IgD-negative memory B cell (primary cell): ENCODE measurements around the gene KNOP1. TPM values are rescaled to one million over a fixed set of nuclear protein-coding genes. Genes with fewer than 3 reads are reported as not detected.

ENCODE experiments used
- H3K27ac Mint-ChIP-seq, 3 donors: one replicate each; pipeline ENCODE4 v1.8.0; 2020 to 2022; ENCODE audit warnings: mild to moderate bottlenecking in 3 of 3, mixed read lengths in 3 of 3, moderate library complexity in 1 of 3
- H3K27me3 Mint-ChIP-seq: one replicate; pipeline ENCODE4 v1.8.0; 2021; ENCODE audit warnings: mixed read lengths
- H3K36me3 Mint-ChIP-seq: one replicate; pipeline ENCODE4 v1.8.0; 2020; ENCODE audit warnings: mild to moderate bottlenecking, mixed read lengths
- H3K4me1 Mint-ChIP-seq, 3 donors: one replicate each; pipeline ENCODE4 v1.8.0; 2020 to 2022; ENCODE audit warnings: mixed read lengths in 3 of 3, mild to moderate bottlenecking in 1 of 3
- H3K4me3 Mint-ChIP-seq, 4 donors: one replicate each; pipeline ENCODE4 v1.8.0; 2020 to 2022; ENCODE audit warnings: mild to moderate bottlenecking in 4 of 4, mixed read lengths in 4 of 4, moderate library complexity in 3 of 4
- H3K9me3 Mint-ChIP-seq, 3 donors: one replicate each; pipeline ENCODE4 v1.8.0; 2020 to 2021; ENCODE audit warnings: mixed read lengths in 3 of 3, mild to moderate bottlenecking in 1 of 3
- polyA plus RNA-seq: library from polyadenylated mRNA; unstranded; fragments of 300-500 nt; fragmentation: Illumina TruSeq; gene quantifications from one replicate; pipeline ENCODE4 v1.2.3, GENCODE V29; 2021

KNOP1 gene
- 12.6 TPM for polyA plus RNA-seq

- peaks cover 0 to 3% (median 1%) of the 10 kb centered on the region in 3 donors for H3K9me3 Mint-ChIP-seq
- H3K4me3 Mint-ChIP-seq: peak within 1 kb of the TSS; percentile 90 to 97 (median 96)
- peak within 1 kb of the TSS; percentile 79 to 86 (median 84) for H3K27ac Mint-ChIP-seq
- no peaks in the 10 kb centered on the region for H3K27me3 Mint-ChIP-seq
- H3K36me3 Mint-ChIP-seq: peaks cover 10% of the 10 kb centered on the region
- H3K4me1 Mint-ChIP-seq: peaks cover 14 to 27% (median 16%) of the 10 kb centered on the region in 3 donors
Observed at GRCh38 chr16:19717741-19718623, at the start of gene KNOP1, which contains the start of gene IQCK. Gene KNOP1 (minus strand): TSS chr16:19718227. CDS start chr16:19715035, 3,192 bp downstream. Gene IQCK (plus strand): TSS chr16:19718271. CDS start chr16:19718307, 36 bp downstream.

GRCh38 chr16:19767497-19767896 is 49.5 kb upstream of the KNOP1 start:
- H3K9me3 Mint-ChIP-seq: peaks cover 5 to 9% (median 6%) of the 10 kb centered on the region in 3 donors
- no peaks in the 10 kb centered on the region for H3K4me1 Mint-ChIP-seq
- peaks cover 5% of the 10 kb centered on the region for H3K36me3 Mint-ChIP-seq
- no peaks in the 10 kb centered on the region for H3K27me3 Mint-ChIP-seq
- no peak overlapping the region for H3K27ac Mint-ChIP-seq
- no peak overlapping the region for H3K4me3 Mint-ChIP-seq

- peaks cover 5% of the 10 kb centered on the region for H3K36me3 Mint-ChIP-seq
- H3K4me1 Mint-ChIP-seq: no peaks in the 10 kb centered on the region
- H3K27me3 Mint-ChIP-seq: no peaks in the 10 kb centered on the region
Observed at GRCh38 chr16:19766988-19767387, 49.0 kb upstream of the KNOP1 start.

GRCh38 chr16:19766554-19766884 is 48.5 kb upstream of the KNOP1 start:
- Mint-ChIP-seq H3K36me3 (peaks cover 5% of the 10 kb centered on the region), H3K27ac (no peak overlapping the region), H3K4me3 (no peak overlapping the region), H3K27me3 (no peaks in the 10 kb centered on the region), H3K9me3 (peaks cover 5 to 9% (median 6%) of the 10 kb centered on the region in 3 donors), H3K4me1 (no peaks in the 10 kb centered on the region)

More at GRCh38 chr16:19766988-19767387, 49.0 kb upstream of the KNOP1 start:
- no peak overlapping the region for H3K4me3 Mint-ChIP-seq
- no peak overlapping the region for H3K27ac Mint-ChIP-seq
- peaks cover 5 to 9% (median 6%) of the 10 kb centered on the region in 3 donors for H3K9me3 Mint-ChIP-seq

GRCh38 chr16:19765860-19766553 is 48.0 kb upstream of the KNOP1 start:
- Mint-ChIP-seq H3K27ac (no peak overlapping the region), H3K36me3 (peaks cover 5% of the 10 kb centered on the region), H3K27me3 (no peaks in the 10 kb centered on the region), H3K4me3 (no peak overlapping the region), H3K9me3 (peaks cover 5 to 9% (median 6%) of the 10 kb centered on the region in 3 donors), H3K4me1 (no peaks in the 10 kb centered on the region)

GRCh38 chr16:19760356-19761060 is 42.5 kb upstream of the KNOP1 start:
- Mint-ChIP-seq H3K4me1 (no peaks in the 10 kb centered on the region), H3K9me3 (no peaks in the 10 kb centered on the region), H3K27me3 (no peaks in the 10 kb centered on the region), H3K27ac (no peak overlapping the region), H3K36me3 (no peaks in the 10 kb centered on the region), H3K4me3 (no peak overlapping the region)

- Mint-ChIP-seq H3K4me1 (no peaks in the 10 kb centered on the region), H3K27me3 (no peaks in the 10 kb centered on the region), H3K9me3 (no peaks in the 10 kb centered on the region), H3K27ac (no peak overlapping the region), H3K4me3 (no peak overlapping the region), H3K36me3 (no peaks in the 10 kb centered on the region)
Observed at GRCh38 chr16:19757762-19758595, 40.0 kb upstream of the KNOP1 start.

GRCh38 chr16:19757026-19757425 is 39.0 kb upstream of the KNOP1 start:
- no peaks in the 10 kb centered on the region for H3K4me1 Mint-ChIP-seq
- H3K27me3 Mint-ChIP-seq: no peaks in the 10 kb centered on the region
- H3K4me3 Mint-ChIP-seq: no peak overlapping the region
- no peaks in the 10 kb centered on the region for H3K9me3 Mint-ChIP-seq
- no peaks in the 10 kb centered on the region for H3K36me3 Mint-ChIP-seq
- H3K27ac Mint-ChIP-seq: no peak overlapping the region

- Mint-ChIP-seq H3K9me3 (no peaks in the 10 kb centered on the region), H3K36me3 (no peaks in the 10 kb centered on the region), H3K4me1 (no peaks in the 10 kb centered on the region), H3K27ac (no peak overlapping the region), H3K27me3 (no peaks in the 10 kb centered on the region), H3K4me3 (no peak overlapping the region)
Observed at GRCh38 chr16:19755268-19755667, 37.2 kb upstream of the KNOP1 start.

- H3K4me1 Mint-ChIP-seq: no peaks in the 10 kb centered on the region
- no peaks in the 10 kb centered on the region for H3K27me3 Mint-ChIP-seq
- H3K36me3 Mint-ChIP-seq: no peaks in the 10 kb centered on the region
- H3K4me3 Mint-ChIP-seq: no peak overlapping the region
- no peak overlapping the region for H3K27ac Mint-ChIP-seq
- no peaks in the 10 kb centered on the region for H3K9me3 Mint-ChIP-seq
Observed at GRCh38 chr16:19754644-19755036, 36.6 kb upstream of the KNOP1 start.

GRCh38 chr16:19753815-19754643 is 36.0 kb upstream of the KNOP1 start:
- no peaks in the 10 kb centered on the region for H3K27me3 Mint-ChIP-seq
- no peaks in the 10 kb centered on the region for H3K9me3 Mint-ChIP-seq
- no peak overlapping the region for H3K27ac Mint-ChIP-seq
- no peak overlapping the region for H3K4me3 Mint-ChIP-seq
- no peaks in the 10 kb centered on the region for H3K4me1 Mint-ChIP-seq
- no peaks in the 10 kb centered on the region for H3K36me3 Mint-ChIP-seq

GRCh38 chr16:19751478-19752385 is 33.7 kb upstream of the KNOP1 start:
- Mint-ChIP-seq H3K4me1 (no peaks in the 10 kb centered on the region), H3K36me3 (no peaks in the 10 kb centered on the region), H3K4me3 (peak overlapping the region in 1 of 4 donors; percentile 63), H3K27me3 (peaks cover 1% of the 10 kb centered on the region), H3K27ac (no peak overlapping the region), H3K9me3 (no peaks in the 10 kb centered on the region)

GRCh38 chr16:19749571-19750080 is 31.6 kb upstream of the KNOP1 start:
- Mint-ChIP-seq H3K27me3 (peaks cover 1% of the 10 kb centered on the region), H3K27ac (no peak overlapping the region), H3K9me3 (no peaks in the 10 kb centered on the region), H3K36me3 (no peaks in the 10 kb centered on the region), H3K4me3 (no peak overlapping the region), H3K4me1 (no peaks in the 10 kb centered on the region)
